ENCODE measurements around the gene EPS8L3.

EPS8L3 gene

GRCh38 chr1:109787211-109787844 lies 23.6 kb upstream of the EPS8L3 start:
- Histone ChIP-seq H3K9me3 (no peaks in the 10 kb centered on the region; the same call in 1 of the 2 replicates), H3K27me3 (no peaks in the 10 kb centered on the region), H3K4me3 (ENCODE audit: low read depth, low read length) (no peak overlapping the region), H3K4me1 (peaks cover 6% of the 10 kb centered on the region), H3K36me3 (no peaks in the 10 kb centered on the region)
- no peak for DNase-seq
- no peak for TF ChIP-seq CTCF (IDR thresholded peaks at IDR 0.05; ENCODE audit: low read depth, low read length)

DNA sequence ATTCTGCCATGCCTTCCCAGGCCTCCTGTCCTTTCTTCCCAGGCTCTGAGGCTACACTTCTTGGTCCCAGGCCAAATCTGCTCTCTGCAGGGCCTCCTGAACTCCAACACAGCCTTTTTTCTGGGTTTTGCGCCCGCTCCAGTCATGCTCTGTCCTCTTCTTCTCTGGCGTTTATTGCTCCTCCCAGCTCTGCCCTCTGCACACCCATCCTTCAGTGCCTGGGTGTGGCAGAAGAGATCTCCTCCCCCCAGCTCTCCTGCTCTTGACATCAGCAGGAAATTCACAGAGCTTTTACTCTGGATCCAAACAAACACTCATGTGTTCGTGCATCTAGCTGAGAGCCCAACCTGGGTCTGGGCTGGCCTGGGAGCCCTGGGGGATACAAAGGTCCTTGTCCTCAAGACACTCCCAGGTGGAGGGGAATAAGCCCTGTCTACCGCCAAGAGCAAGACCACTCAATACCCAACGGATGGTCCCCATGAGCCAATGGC lies 22.9 kb upstream of the EPS8L3 start:
- no peak for TF ChIP-seq CTCF (IDR thresholded peaks at IDR 0.05; ENCODE audit: low read depth, low read length)
- peaks cover 2% of the 10 kb centered on the region; the same call in 1 of the 2 replicates for H3K4me1 ChIP-seq
- no peak overlapping the region for H3K4me3 ChIP-seq (ENCODE audit: low read depth, low read length)
- no peak for DNase-seq
- H3K27me3 ChIP-seq, result no peaks in the 10 kb centered on the region
- H3K36me3 ChIP-seq, result no peaks in the 10 kb centered on the region
- H3K9me3 ChIP-seq, result no peaks in the 10 kb centered on the region; the same call in 1 of the 2 replicates

DNA sequence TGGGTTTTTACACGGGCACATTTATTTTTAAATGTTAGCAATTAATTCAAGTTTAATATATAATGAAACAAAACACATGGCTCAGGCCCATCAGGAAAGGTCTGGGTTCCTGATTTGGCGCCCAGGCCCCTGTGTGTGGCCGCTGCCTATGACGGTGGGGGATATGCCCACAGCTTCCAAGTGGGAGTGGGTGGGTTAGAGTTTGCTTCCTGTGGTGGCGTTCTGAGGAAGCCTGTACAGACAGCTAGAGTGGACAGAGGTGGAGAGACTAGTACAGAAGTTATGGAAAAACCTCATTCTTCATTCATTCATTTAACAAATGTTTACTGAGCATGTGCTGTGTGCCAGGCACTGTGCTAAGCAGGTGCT lies 22.4 kb upstream of the EPS8L3 start:
- H3K36me3 ChIP-seq, result no peaks in the 10 kb centered on the region
- no peak for DNase-seq
- no peaks in the 10 kb centered on the region for H3K4me1 ChIP-seq
- no peak for TF ChIP-seq CTCF (IDR thresholded peaks at IDR 0.05; ENCODE audit: low read depth, low read length)
- H3K27me3 ChIP-seq, result no peaks in the 10 kb centered on the region
- H3K9me3 ChIP-seq, result no peaks in the 10 kb centered on the region; the same call in 1 of the 2 replicates
- H3K4me3 ChIP-seq (ENCODE audit: low read depth, low read length), result no peak overlapping the region

DNA sequence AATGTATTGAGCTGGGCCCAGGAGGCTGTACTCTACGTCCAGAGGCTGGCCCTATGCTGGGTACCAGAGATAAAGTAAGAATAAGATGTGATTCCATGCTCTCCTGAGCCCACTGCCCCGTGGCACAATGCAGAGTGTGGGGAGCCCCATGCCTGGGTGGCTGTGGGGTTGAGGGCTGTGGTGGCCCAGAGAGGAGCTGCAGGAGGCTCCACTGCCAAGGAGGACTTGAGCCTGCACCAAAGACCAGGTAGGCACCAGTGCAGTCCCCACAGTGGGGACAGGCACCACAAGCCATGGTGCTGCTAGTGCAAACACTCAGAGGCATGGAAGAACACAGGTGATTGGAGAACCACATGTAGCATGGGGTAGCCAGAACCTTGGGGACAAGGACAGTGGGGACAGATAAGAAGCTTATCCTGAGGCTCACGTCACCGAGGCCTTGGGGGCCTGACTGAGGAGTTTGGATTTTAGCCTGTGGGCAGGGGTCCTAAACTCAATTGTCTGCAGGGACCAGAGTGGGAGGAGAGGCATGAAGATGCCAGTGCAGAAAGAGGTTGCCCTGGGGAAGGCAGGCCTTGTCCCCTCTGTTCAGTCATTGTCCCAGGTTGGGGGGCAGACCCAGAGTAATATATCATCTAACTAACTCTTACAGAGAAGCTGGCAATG lies 21.9 kb upstream of the EPS8L3 start:
- DNase-seq, result no peak
- no peak for TF ChIP-seq CTCF (IDR thresholded peaks at IDR 0.05; ENCODE audit: low read depth, low read length)
- H3K4me1 ChIP-seq, result no peaks in the 10 kb centered on the region

DNA sequence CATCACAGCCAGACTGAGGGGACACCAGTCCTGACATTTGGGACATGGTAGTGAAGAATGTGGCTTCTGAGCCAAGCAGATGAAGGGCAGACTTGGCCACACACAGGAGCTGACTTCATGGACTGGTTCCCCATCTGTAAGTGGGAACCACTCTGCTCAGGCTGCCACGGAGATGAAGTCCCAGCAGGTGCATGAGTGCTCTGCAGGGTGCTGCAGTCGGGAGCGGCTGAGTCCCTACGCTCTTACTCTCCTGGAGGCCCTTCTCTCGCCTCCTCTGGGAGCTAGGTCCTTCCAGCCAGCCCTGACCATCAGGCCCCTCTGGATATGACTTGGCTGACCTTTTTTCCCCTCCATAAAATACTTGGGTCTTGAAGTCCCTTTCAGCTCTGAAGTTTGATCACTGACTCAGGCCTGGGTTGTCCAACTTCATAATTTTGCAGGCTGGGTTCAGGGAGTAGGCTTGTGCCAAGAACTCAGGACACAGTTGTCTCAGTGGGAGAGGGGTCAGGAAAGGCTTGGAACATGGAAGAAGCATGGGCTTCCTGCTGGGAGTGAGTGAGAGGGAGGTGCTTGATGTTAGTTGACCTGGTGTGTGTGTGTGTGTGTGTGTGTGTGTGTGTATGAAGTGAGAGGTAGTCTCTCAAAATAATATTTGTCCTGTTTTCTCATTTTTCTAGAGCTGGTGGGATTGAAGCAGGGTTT lies 21.0 kb upstream of the EPS8L3 start:
- H3K27me3 ChIP-seq, result no peaks in the 10 kb centered on the region
- H3K36me3 ChIP-seq, result no peaks in the 10 kb centered on the region
- H3K4me3 ChIP-seq (ENCODE audit: low read depth, low read length), result no peak overlapping the region
- no peak for TF ChIP-seq CTCF (IDR thresholded peaks at IDR 0.05; ENCODE audit: low read depth, low read length)
- no peaks in the 10 kb centered on the region for H3K4me1 ChIP-seq
- DNase-seq, result no peak
- no peaks in the 10 kb centered on the region; the same call in 1 of the 2 replicates for H3K9me3 ChIP-seq

More for the DNA sequence above, 21.9 kb upstream of the EPS8L3 start:
- Histone ChIP-seq H3K27me3 (no peaks in the 10 kb centered on the region), H3K36me3 (no peaks in the 10 kb centered on the region), H3K9me3 (no peaks in the 10 kb centered on the region; the same call in 1 of the 2 replicates), H3K4me3 (ENCODE audit: low read depth, low read length) (no peak overlapping the region)
